Peyer's patch (tissue), 4 donors: ENCODE results near the gene IGFL2. TPM values are rescaled to one million over a fixed set of nuclear protein-coding genes. Genes with fewer than 3 reads are reported as not detected.

Experiments
- DNase-seq, 3 donors: peaks; one replicate each; pipeline ENCODE4 v3.0.0-alpha.2; 2017 to 2019
- H3K27ac ChIP-seq, 4 donors: fragments of 200-600 bp; sonication (generic); one replicate each; pipeline ENCODE4 v1.5.1; 2016 to 2019
- H3K27me3 ChIP-seq, 2 donors: fragments of 200-600 bp; sonication (generic); one replicate each; pipeline ENCODE4 v1.5.1; 2019
- H3K36me3 ChIP-seq, 3 donors: fragments of 200-600 bp; sonication (generic); one replicate each; pipeline ENCODE4 v1.5.1; 2016 to 2019
- H3K4me1 ChIP-seq, 4 donors: fragments of 200-600 bp; sonication (generic); one replicate each; pipeline ENCODE4 v1.5.1; 2016 to 2019
- H3K4me3 ChIP-seq, 4 donors: fragments of 200-600 bp; sonication (generic); 1 replicate in 3 of 4; 2 replicates in 1 of 4; pipeline ENCODE4 v1.5.1; 2016 to 2019; ENCODE audit warnings: mild to moderate bottlenecking in 1 of 4
- H3K9me3 ChIP-seq, 4 donors: fragments of 200-600 bp; sonication (generic); one replicate each; pipeline ENCODE4 v1.5.1; 2016 to 2019; ENCODE audit warnings: mild to moderate bottlenecking in 1 of 4
- POLR2A ChIP-seq, 2 donors: fragments of 450-650 bp; IDR thresholded peaks; one replicate each; pipeline ENCODE4 v1.5.1; 2017; ENCODE audit warnings: antibody characterized with exemption in 2 of 2, mild to moderate bottlenecking in 2 of 2, moderate library complexity in 2 of 2
- total RNA-seq, 4 donors: library from RNA; depleted of rRNA; stranded (reverse); fragments of >200 nt; gene quantifications; one replicate each; pipeline ENCODE4 v1.1.0, GENCODE V29; 2016
- TF ChIP-seq, protein P1 (sequence below), 6 experiments: fragments of 450-650 bp in 4 of 6; fragments of 200-600 bp in 2 of 6; sonication (generic) in 1 of 6; IDR thresholded peaks; one replicate each; pipeline ENCODE4 v1.5.1; 2017 to 2019; ENCODE audit warnings: antibody characterized with exemption in 6 of 6, mild to moderate bottlenecking in 3 of 6, moderate library complexity in 1 of 6

IGFL2 gene
- total RNA-seq, 4 donors from 2014 or later: not detected

- TF ChIP-seq POLR2A (IDR thresholded peaks at IDR 0.05): no peak
- TF ChIP-seq, protein P1, sequence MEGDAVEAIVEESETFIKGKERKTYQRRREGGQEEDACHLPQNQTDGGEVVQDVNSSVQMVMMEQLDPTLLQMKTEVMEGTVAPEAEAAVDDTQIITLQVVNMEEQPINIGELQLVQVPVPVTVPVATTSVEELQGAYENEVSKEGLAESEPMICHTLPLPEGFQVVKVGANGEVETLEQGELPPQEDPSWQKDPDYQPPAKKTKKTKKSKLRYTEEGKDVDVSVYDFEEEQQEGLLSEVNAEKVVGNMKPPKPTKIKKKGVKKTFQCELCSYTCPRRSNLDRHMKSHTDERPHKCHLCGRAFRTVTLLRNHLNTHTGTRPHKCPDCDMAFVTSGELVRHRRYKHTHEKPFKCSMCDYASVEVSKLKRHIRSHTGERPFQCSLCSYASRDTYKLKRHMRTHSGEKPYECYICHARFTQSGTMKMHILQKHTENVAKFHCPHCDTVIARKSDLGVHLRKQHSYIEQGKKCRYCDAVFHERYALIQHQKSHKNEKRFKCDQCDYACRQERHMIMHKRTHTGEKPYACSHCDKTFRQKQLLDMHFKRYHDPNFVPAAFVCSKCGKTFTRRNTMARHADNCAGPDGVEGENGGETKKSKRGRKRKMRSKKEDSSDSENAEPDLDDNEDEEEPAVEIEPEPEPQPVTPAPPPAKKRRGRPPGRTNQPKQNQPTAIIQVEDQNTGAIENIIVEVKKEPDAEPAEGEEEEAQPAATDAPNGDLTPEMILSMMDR (IDR thresholded peaks at IDR 0.05): no peak
Observed at GRCh38 chr19:46118136-46118535, 29.9 kb upstream of the IGFL2 start.

DNA sequence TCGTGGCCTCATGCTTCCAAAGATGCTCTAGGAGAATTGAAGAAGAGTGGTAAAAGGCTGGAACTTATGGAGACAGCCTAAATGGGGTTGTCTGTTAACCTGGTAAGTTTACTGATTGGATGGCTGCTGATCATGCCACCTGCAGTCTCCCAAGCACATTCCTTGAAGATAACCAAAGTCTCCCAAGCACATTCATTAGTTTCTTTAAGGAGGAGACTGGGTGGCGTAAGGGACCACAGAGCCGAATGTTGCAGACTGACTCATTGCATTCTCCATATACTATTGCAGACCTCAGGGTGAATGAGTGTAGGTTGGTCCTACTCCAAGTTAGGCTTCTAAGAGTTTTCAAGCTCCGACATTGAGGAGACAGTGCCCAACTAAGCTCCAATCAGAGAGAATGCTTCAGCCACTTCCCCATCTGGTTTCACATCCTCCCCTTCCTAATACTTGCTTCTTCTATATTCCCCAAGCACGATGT is 23.4 kb upstream of the IGFL2 start, which contains the start of gene IGFL3:
Gene IGFL3 (minus strand): TSS at position 51 of the 478 bp plus-strand sequence. CDS start 39 bp downstream, at position 12.
- no peak for DNase-seq
- Histone ChIP-seq H3K4me3 (no peak within 1 kb of the TSS), H3K36me3 (no peaks in the 10 kb centered on the region), H3K27me3 (no peaks in the 10 kb centered on the region), H3K9me3 (no peaks in the 10 kb centered on the region), H3K27ac (no peak within 1 kb of the TSS), H3K4me1 (no peaks in the 10 kb centered on the region)
- TF ChIP-seq, protein P1 (IDR thresholded peaks at IDR 0.05): no peak
- no peak for TF ChIP-seq POLR2A (IDR thresholded peaks at IDR 0.05)

More at GRCh38 chr19:46118136-46118535, 29.9 kb upstream of the IGFL2 start:
- H3K4me1 ChIP-seq: no peaks in the 10 kb centered on the region
- H3K9me3 ChIP-seq: no peaks in the 10 kb centered on the region
- DNase-seq: no peak
- H3K36me3 ChIP-seq: no peaks in the 10 kb centered on the region
- no peaks in the 10 kb centered on the region for H3K27me3 ChIP-seq
- H3K27ac ChIP-seq: no peak overlapping the region
- H3K4me3 ChIP-seq: no peak overlapping the region

DNA sequence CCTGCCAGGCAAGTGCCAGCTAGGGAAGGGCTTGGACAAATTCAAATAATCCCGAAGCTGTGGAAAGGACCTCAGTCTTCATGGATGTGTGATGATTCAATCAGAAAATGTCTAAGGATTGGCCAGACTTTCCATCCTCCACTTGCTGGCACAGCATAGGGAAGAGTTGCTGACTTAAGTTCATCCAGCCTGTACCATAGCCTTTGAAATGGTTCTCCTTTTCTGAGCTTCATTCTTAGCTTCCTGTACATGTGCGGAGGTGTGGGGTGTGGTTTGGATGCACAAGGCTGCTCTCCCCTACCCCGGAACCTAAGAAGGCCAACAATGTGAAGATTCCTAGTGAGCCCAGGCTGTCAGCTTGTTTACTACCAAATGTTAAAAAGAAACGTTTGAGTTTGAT is 22.6 kb upstream of the IGFL2 start:
- H3K27me3 ChIP-seq: no peaks in the 10 kb centered on the region
- TF ChIP-seq POLR2A (IDR thresholded peaks at IDR 0.05): no peak
- TF ChIP-seq, protein P1 (IDR thresholded peaks at IDR 0.05): no peak
- H3K9me3 ChIP-seq: no peaks in the 10 kb centered on the region
- H3K4me1 ChIP-seq: no peaks in the 10 kb centered on the region
- no peaks in the 10 kb centered on the region for H3K36me3 ChIP-seq
- no peak overlapping the region for H3K27ac ChIP-seq
- H3K4me3 ChIP-seq: no peak overlapping the region
- DNase-seq: no peak

DNA sequence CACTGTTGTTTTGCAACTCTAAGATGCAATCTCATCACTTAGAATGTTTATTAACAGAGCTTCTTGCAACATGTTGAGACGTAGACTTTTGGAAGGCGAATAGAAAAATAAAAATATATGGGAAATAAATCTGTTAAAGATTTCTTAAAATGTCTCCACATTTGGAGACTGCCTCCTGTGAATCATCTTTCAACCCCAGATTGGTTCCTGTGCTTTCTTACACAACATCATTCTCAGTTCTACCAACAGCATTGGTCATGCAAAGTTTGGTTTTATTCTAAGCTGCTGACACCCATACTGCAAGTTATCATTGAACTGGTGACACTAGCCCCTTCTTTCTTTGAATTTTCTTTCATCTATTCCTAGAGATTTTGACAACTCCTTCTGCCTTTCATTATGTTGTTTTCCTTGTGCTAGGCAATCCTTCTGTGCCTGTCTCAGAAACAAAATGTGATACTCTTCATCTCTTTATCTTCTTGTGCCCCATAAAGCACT is 21.9 kb upstream of the IGFL2 start:
- TF ChIP-seq POLR2A (IDR thresholded peaks at IDR 0.05): no peak
- TF ChIP-seq, protein P1 (IDR thresholded peaks at IDR 0.05): no peak
- H3K27ac ChIP-seq: no peak overlapping the region
- no peaks in the 10 kb centered on the region for H3K36me3 ChIP-seq
- no peaks in the 10 kb centered on the region for H3K27me3 ChIP-seq
- H3K4me3 ChIP-seq: no peak overlapping the region
- no peaks in the 10 kb centered on the region for H3K4me1 ChIP-seq
- H3K9me3 ChIP-seq: no peaks in the 10 kb centered on the region
- no peak for DNase-seq

GRCh38 chr19:46131485-46132143 is 16.4 kb upstream of the IGFL2 start:
- no peak overlapping the region for H3K4me3 ChIP-seq
- no peaks in the 10 kb centered on the region for H3K4me1 ChIP-seq
- H3K27me3 ChIP-seq: no peaks in the 10 kb centered on the region
- no peak for DNase-seq
- no peaks in the 10 kb centered on the region for H3K9me3 ChIP-seq
- no peaks in the 10 kb centered on the region for H3K36me3 ChIP-seq
- H3K27ac ChIP-seq: no peak overlapping the region
- no peak for TF ChIP-seq POLR2A (IDR thresholded peaks at IDR 0.05)
- TF ChIP-seq, protein P1 (IDR thresholded peaks at IDR 0.05): no peak
